Karpas-422 (cell line): Measurements from ENCODE around the gene ABCD3. TPM values are rescaled to one million over a fixed set of nuclear protein-coding genes. Genes with fewer than 3 reads are reported as not detected.
A peak's percentile ranks its signal among the peaks of the same experiment; 100 is the strongest.
"Not testable (repeated sequence)": the region's sequence is repeated elsewhere in the genome, so short reads cannot be mapped to it uniquely, and the experiment has no call there.

Source experiments
- DNase-seq: peaks from one replicate; pipeline ENCODE4 v3.0.0-alpha.2; 2015
- H2AFZ ChIP-seq: fragments of 200-600 bp; sonication (generic); 2 replicates; pipeline ENCODE4 v1.6.1; 2014; ENCODE audit warnings: antibody characterized with exemption, low read length, mixed read lengths
- H3K27ac ChIP-seq: fragments of 200-600 bp; sonication (generic); 2 replicates; pipeline ENCODE4 v1.5.1; 2014; ENCODE audit warnings: mild to moderate bottlenecking, low read length, moderate library complexity
- H3K27me3 ChIP-seq: fragments of 200-600 bp; sonication (generic); 2 replicates; pipeline ENCODE4 v1.6.1; 2014; ENCODE audit warnings: low read length, mixed read lengths
- H3K36me3 ChIP-seq: fragments of 200-600 bp; sonication (generic); 2 replicates; pipeline ENCODE4 v1.6.1; 2014; ENCODE audit warnings: low read length, mixed read lengths; ENCODE audit not compliant: insufficient read depth
- H3K4me1 ChIP-seq: fragments of 200-600 bp; sonication (generic); 2 replicates; pipeline ENCODE4 v1.6.1; 2014; ENCODE audit warnings: mild to moderate bottlenecking, low read length, mixed read lengths
- H3K4me2 ChIP-seq: fragments of 200-600 bp; sonication (generic); 2 replicates; pipeline ENCODE4 v1.6.1; 2014; ENCODE audit warnings: low read length, low read depth, mild to moderate bottlenecking; ENCODE audit not compliant: poor library complexity, severe bottlenecking
- H3K4me3 ChIP-seq: fragments of 200-600 bp; sonication (generic); 2 replicates; pipeline ENCODE4 v1.5.1; 2014; ENCODE audit warnings: mild to moderate bottlenecking, antibody characterized with exemption, low read length, mixed read lengths
- H3K79me2 ChIP-seq: fragments of 200-600 bp; sonication (generic); 2 replicates; pipeline ENCODE4 v1.6.1; 2014; ENCODE audit warnings: mild to moderate bottlenecking, low read length, mixed read lengths
- H3K9ac ChIP-seq: fragments of 200-600 bp; sonication (generic); 2 replicates; pipeline ENCODE4 v1.6.0; 2014; ENCODE audit warnings: low read length
- H3K9me2 ChIP-seq: fragments of 200-600 bp; sonication (generic), shearing (Covaris generic); replicated peaks from 2 replicates; pipeline ENCODE4 v1.6.0; 2014; ENCODE audit warnings: mild to moderate bottlenecking, low read length, moderate library complexity; ENCODE audit not compliant: insufficient read depth
- H3K9me3 ChIP-seq: fragments of 300-700, 200-600 bp; sonication (generic); 2 replicates; pipeline ENCODE4 v1.6.1; 2014; ENCODE audit warnings: low read length, mixed read lengths
- H4K20me1 ChIP-seq: fragments of 200-600 bp; sonication (generic); 2 replicates; pipeline ENCODE4 v1.6.1; 2014; ENCODE audit warnings: mild to moderate bottlenecking, antibody characterized with exemption, low read length, low read depth; ENCODE audit not compliant: insufficient read depth
- total RNA-seq: library from RNA; depleted of rRNA; stranded (reverse); fragments of >200 nt; shearing (Covaris generic); gene quantifications from 2 replicates; pipeline ENCODE4 v1.2.3, GENCODE V29; 2014; ENCODE audit warnings: low replicate concordance

The ABCD3 gene
- total RNA-seq, 1 experiment from 2014 or later, result 19.5 TPM

- Histone ChIP-seq H3K4me1 (peaks cover 32% of the 10 kb centered on the region), H3K27ac (no peak overlapping the region), H3K79me2 (peaks cover 10% of the 10 kb centered on the region), H3K27me3 (no peaks in the 10 kb centered on the region; the same call in 1 of the 2 replicates), H4K20me1 (peaks cover 41% of the 10 kb centered on the region), H2AFZ (peak overlapping the region; percentile 64; the same call in 1 of the 2 replicates), H3K4me3 (peak overlapping the region; percentile 90), H3K9ac (peak overlapping the region; percentile 85), H3K36me3 (no peaks in the 10 kb centered on the region), H3K4me2 (peak overlapping the region; percentile 96), H3K9me2 (no peaks in the 10 kb centered on the region), H3K9me3 (no peaks in the 10 kb centered on the region)
- DNase-seq, result no peak
Observed at GRCh38 chr1:94418664-94419655, 771 bp downstream of the ABCD3 start.

- Histone ChIP-seq H3K4me2 (no peak overlapping the region), H3K79me2 (peaks cover 15% of the 10 kb centered on the region)
Observed at GRCh38 chr1:94422115-94422820, 4.1 kb downstream of the ABCD3 start.

GRCh38 chr1:94425821-94426484 lies 7.8 kb downstream of the ABCD3 start:
- Histone ChIP-seq H3K4me3 (no peak overlapping the region), H3K4me2 (no peak overlapping the region), H3K4me1 (peaks cover 23% of the 10 kb centered on the region)

More at GRCh38 chr1:94422115-94422820, 4.1 kb downstream of the ABCD3 start:
- Histone ChIP-seq H3K9me2 (no peaks in the 10 kb centered on the region), H3K9ac (no peak overlapping the region), H3K27me3 (no peaks in the 10 kb centered on the region; the same call in 1 of the 2 replicates), H3K27ac (no peak overlapping the region), H3K9me3 (no peaks in the 10 kb centered on the region), H3K4me1 (peaks cover 35% of the 10 kb centered on the region), H2AFZ (no peak overlapping the region), H3K36me3 (no peaks in the 10 kb centered on the region), H3K4me3 (no peak overlapping the region), H4K20me1 (peaks cover 63% of the 10 kb centered on the region)
- no peak for DNase-seq

GRCh38 chr1:94426485-94426870 lies 8.3 kb downstream of the ABCD3 start:
- not testable (repeated sequence) for DNase-seq, H3K79me2 ChIP-seq, H3K27me3 ChIP-seq

More at GRCh38 chr1:94425821-94426484, 7.8 kb downstream of the ABCD3 start:
- no peak overlapping the region for H3K27ac ChIP-seq
- no peaks in the 10 kb centered on the region for H3K36me3 ChIP-seq
- no peak for DNase-seq
- H3K79me2 ChIP-seq, result peaks cover 7% of the 10 kb centered on the region; the same call in 1 of the 2 replicates
- no peaks in the 10 kb centered on the region for H3K9me3 ChIP-seq
- peaks cover 55% of the 10 kb centered on the region for H4K20me1 ChIP-seq
- H2AFZ ChIP-seq, result no peak overlapping the region
- no peak overlapping the region for H3K9ac ChIP-seq
- no peaks in the 10 kb centered on the region for H3K9me2 ChIP-seq
- H3K27me3 ChIP-seq, result no peaks in the 10 kb centered on the region

GRCh38 chr1:94428441-94428840 lies 10.3 kb downstream of the ABCD3 start:
- H2AFZ ChIP-seq, result no peak overlapping the region
- peaks cover 42% of the 10 kb centered on the region for H4K20me1 ChIP-seq
- peaks cover 23% of the 10 kb centered on the region for H3K4me1 ChIP-seq
- peaks cover 10% of the 10 kb centered on the region; the same call in 1 of the 2 replicates for H3K79me2 ChIP-seq
- no peaks in the 10 kb centered on the region for H3K27me3 ChIP-seq
- H3K4me2 ChIP-seq, result no peak overlapping the region
- no peak overlapping the region for H3K4me3 ChIP-seq
- H3K27ac ChIP-seq, result no peak overlapping the region
- H3K36me3 ChIP-seq, result no peaks in the 10 kb centered on the region
- DNase-seq, result no peak
- no peaks in the 10 kb centered on the region for H3K9me3 ChIP-seq
- H3K9ac ChIP-seq, result no peak overlapping the region
- no peaks in the 10 kb centered on the region for H3K9me2 ChIP-seq

More at GRCh38 chr1:94426485-94426870, 8.3 kb downstream of the ABCD3 start:
- peaks cover 59% of the 10 kb centered on the region for H4K20me1 ChIP-seq
- not testable (repeated sequence) for H3K27ac ChIP-seq, H2AFZ ChIP-seq, H3K9ac ChIP-seq, H3K4me2 ChIP-seq, H3K36me3 ChIP-seq, H3K4me3 ChIP-seq, H3K9me3 ChIP-seq, H3K9me2 ChIP-seq
- peaks cover 23% of the 10 kb centered on the region for H3K4me1 ChIP-seq

- H3K79me2 ChIP-seq, H3K27me3 ChIP-seq, H3K9me3 ChIP-seq, H3K9me2 ChIP-seq, H3K4me3 ChIP-seq, H2AFZ ChIP-seq, H3K9ac ChIP-seq, H3K27ac ChIP-seq, DNase-seq, H3K36me3 ChIP-seq: not testable (repeated sequence)
- Histone ChIP-seq H3K4me1 (peaks cover 23% of the 10 kb centered on the region), H4K20me1 (peaks cover 37% of the 10 kb centered on the region), H3K4me2 (peak overlapping the region; percentile 19)
Observed at GRCh38 chr1:94428927-94429528, 10.8 kb downstream of the ABCD3 start.

- H3K27me3 ChIP-seq, H3K4me2 ChIP-seq, H3K4me3 ChIP-seq, DNase-seq, H3K79me2 ChIP-seq, H3K36me3 ChIP-seq, H3K9me3 ChIP-seq, H3K27ac ChIP-seq, H2AFZ ChIP-seq, H3K9ac ChIP-seq, H3K9me2 ChIP-seq: not testable (repeated sequence)
- peaks cover 23% of the 10 kb centered on the region for H3K4me1 ChIP-seq
- H4K20me1 ChIP-seq, result peaks cover 31% of the 10 kb centered on the region
Observed at GRCh38 chr1:94430066-94430465, 11.9 kb downstream of the ABCD3 start.
